ENCODE data around the gene NFE2L3.

The NFE2L3 gene

DNA sequence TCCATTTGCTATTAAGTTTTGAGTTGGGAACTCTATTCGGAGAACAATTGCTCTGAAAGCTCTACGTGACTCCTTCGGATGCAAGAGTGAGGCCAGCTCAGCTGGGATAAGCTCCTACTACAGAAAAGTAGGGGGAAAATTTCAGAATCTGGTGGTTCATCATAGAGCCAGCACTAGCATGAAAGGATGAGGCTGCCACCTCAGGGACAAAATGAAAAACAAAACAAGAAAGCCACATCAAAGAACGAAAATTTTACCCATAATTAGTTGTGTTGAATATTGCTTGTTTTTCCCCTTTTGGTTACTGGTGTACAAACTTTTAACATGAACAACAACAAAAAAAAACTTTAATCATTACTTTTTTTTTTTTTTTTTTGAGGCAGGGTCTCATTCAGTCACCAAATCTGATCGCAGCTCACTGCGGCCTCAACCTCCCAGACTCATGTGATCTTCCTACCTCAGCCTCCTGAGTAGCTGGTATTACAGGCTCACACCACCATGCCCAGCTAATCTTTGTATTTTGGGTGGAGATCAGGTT lies 39.7 kb upstream of the NFE2L3 start:
- Histone ChIP-seq H4K20me1 (ENCODE audit: insufficient read depth, low read length) (no peaks in the 10 kb centered on the region), H2AFZ (ENCODE audit: low read depth, low read length) (no peak overlapping the region), H3K4me3 (ENCODE audit: low read length) (no peak overlapping the region), H3K79me2 (ENCODE audit: low read length) (no peaks in the 10 kb centered on the region), H3K9ac (ENCODE audit: low read length) (no peak overlapping the region), H3K4me1 (ENCODE audit: low read length) (peaks cover 15% of the 10 kb centered on the region), H3K9me3 (ENCODE audit: insufficient read depth, low read length) (no peaks in the 10 kb centered on the region), H3K27me3 (ENCODE audit: low read depth, low read length) (no peaks in the 10 kb centered on the region), H3K36me3 (replicated peaks; ENCODE audit: low read depth, low read length) (no peaks in the 10 kb centered on the region), H3K27ac (ENCODE audit: low read length) (no peak overlapping the region), H3K4me2 (ENCODE audit: low read length) (no peak overlapping the region)
- no peak for TF ChIP-seq EZH2phosphoT487 (IDR thresholded peaks at IDR 0.05; ENCODE audit: low read depth)

DNA sequence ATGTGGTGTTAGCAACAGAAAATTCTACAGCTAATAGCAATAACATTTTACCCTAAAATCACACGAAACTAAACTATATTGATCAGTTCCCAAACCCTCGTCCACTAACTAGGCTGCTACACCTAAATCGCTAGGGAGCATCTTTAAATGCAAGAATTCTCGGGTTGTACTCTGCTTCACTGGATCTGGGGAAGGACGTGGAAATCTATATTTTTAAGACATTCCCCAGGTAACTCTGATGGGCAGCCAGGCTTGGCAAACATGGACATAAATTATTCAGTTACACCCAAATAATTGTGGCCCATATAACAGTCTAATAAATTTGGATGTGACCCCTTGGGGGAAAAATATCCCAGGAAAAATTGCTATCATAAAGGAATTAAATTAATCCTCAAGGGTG lies 36.3 kb upstream of the NFE2L3 start:
- peaks cover 20% of the 10 kb centered on the region for H3K4me1 ChIP-seq (ENCODE audit: low read length)
- TF ChIP-seq, protein P1, sequence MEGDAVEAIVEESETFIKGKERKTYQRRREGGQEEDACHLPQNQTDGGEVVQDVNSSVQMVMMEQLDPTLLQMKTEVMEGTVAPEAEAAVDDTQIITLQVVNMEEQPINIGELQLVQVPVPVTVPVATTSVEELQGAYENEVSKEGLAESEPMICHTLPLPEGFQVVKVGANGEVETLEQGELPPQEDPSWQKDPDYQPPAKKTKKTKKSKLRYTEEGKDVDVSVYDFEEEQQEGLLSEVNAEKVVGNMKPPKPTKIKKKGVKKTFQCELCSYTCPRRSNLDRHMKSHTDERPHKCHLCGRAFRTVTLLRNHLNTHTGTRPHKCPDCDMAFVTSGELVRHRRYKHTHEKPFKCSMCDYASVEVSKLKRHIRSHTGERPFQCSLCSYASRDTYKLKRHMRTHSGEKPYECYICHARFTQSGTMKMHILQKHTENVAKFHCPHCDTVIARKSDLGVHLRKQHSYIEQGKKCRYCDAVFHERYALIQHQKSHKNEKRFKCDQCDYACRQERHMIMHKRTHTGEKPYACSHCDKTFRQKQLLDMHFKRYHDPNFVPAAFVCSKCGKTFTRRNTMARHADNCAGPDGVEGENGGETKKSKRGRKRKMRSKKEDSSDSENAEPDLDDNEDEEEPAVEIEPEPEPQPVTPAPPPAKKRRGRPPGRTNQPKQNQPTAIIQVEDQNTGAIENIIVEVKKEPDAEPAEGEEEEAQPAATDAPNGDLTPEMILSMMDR (IDR thresholded peaks at IDR 0.05; ENCODE audit: low read depth, low read length) = no peak
- TF ChIP-seq EZH2phosphoT487 (IDR thresholded peaks at IDR 0.05; ENCODE audit: low read depth) = no peak
- H4K20me1 ChIP-seq (ENCODE audit: insufficient read depth, low read length) = no peaks in the 10 kb centered on the region
- no peaks in the 10 kb centered on the region for H3K27me3 ChIP-seq (ENCODE audit: low read depth, low read length)
- H3K27ac ChIP-seq (ENCODE audit: low read length) = no peak overlapping the region
- H3K4me2 ChIP-seq (ENCODE audit: low read length) = no peak overlapping the region
- H2AFZ ChIP-seq (ENCODE audit: low read depth, low read length) = no peak overlapping the region
- no peak overlapping the region for H3K4me3 ChIP-seq (ENCODE audit: low read length)
- H3K9ac ChIP-seq (ENCODE audit: low read length) = no peak overlapping the region
- H3K79me2 ChIP-seq (ENCODE audit: low read length) = no peaks in the 10 kb centered on the region
- H3K36me3 ChIP-seq (replicated peaks; ENCODE audit: low read depth, low read length) = no peaks in the 10 kb centered on the region
- no peaks in the 10 kb centered on the region for H3K9me3 ChIP-seq (ENCODE audit: insufficient read depth, low read length)

DNA sequence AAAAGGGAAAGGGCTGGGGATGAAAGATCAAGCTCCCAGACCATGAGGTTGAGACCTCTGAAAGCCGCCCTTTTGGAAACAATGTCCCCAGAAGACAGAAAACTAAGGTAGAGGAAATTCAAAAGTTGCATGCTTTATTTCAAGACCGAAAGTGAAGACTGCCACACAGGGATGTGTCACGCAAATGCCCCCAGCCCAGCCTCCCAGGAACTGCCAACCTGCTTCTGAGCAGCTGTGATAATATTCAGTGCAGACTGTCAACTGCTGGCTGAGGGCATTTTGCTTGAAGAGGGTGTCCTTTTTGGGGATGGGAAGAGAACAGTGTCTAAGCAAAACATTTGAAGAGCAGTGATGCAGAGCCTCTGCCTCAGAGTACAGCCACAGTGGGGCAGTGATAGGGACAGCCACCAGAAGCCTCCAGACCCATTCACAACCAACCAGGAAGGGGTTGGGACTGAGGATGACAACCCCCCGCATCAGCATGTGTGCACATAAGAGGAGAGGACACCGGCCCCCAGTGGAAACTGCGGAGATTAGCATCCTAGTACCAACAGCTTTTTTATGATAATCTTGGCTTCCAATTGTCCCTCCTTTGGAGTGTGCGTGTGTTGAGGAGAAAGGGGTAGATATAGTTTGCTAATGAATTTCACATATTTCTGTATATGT lies 34.7 kb upstream of the NFE2L3 start:
- Histone ChIP-seq H4K20me1 (ENCODE audit: insufficient read depth, low read length) (no peaks in the 10 kb centered on the region), H3K27me3 (ENCODE audit: low read depth, low read length) (no peaks in the 10 kb centered on the region), H3K4me3 (ENCODE audit: low read length) (peak overlapping the region; percentile 48), H3K9me3 (ENCODE audit: insufficient read depth, low read length) (no peaks in the 10 kb centered on the region), H3K4me2 (ENCODE audit: low read length) (peak overlapping the region; percentile 68), H3K4me1 (ENCODE audit: low read length) (peaks cover 20% of the 10 kb centered on the region), H3K36me3 (replicated peaks; ENCODE audit: low read depth, low read length) (no peaks in the 10 kb centered on the region), H2AFZ (ENCODE audit: low read depth, low read length) (no peak overlapping the region), H3K27ac (ENCODE audit: low read length) (no peak overlapping the region), H3K9ac (ENCODE audit: low read length) (no peak overlapping the region; the same call in 1 of the 2 replicates), H3K79me2 (ENCODE audit: low read length) (no peaks in the 10 kb centered on the region)
- TF ChIP-seq, protein P1 (IDR thresholded peaks at IDR 0.05; ENCODE audit: low read depth, low read length) = peak; percentile 26; the same call in 1 of the 2 replicates
- TF ChIP-seq EZH2phosphoT487 (IDR thresholded peaks at IDR 0.05; ENCODE audit: low read depth) = no peak

DNA sequence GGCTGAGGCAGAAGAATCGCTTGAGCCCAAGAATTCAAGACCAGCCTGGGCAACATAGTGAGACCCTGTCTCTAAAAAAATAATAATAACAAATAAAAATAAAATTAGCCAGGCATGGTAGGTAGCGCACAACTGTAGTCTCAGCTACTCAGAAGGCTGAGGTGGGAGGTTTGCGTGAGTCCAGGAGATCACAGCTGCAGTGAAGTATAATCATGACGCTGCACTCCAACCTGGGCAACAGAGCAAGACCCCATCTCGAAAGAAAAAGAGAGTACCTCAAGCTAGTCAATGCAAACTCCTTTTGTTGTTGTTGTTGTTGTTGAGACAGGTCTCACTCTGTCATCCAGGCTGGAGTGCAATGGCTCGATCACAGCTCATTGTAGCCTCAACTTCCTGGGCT lies 34.0 kb upstream of the NFE2L3 start:
- Histone ChIP-seq H3K27ac (ENCODE audit: low read length) (no peak overlapping the region), H3K9me3 (ENCODE audit: insufficient read depth, low read length) (no peaks in the 10 kb centered on the region), H3K79me2 (ENCODE audit: low read length) (no peaks in the 10 kb centered on the region), H3K4me3 (ENCODE audit: low read length) (no peak overlapping the region), H3K9ac (ENCODE audit: low read length) (no peak overlapping the region), H2AFZ (ENCODE audit: low read depth, low read length) (no peak overlapping the region), H4K20me1 (ENCODE audit: insufficient read depth, low read length) (no peaks in the 10 kb centered on the region), H3K36me3 (replicated peaks; ENCODE audit: low read depth, low read length) (no peaks in the 10 kb centered on the region), H3K4me1 (ENCODE audit: low read length) (peaks cover 27% of the 10 kb centered on the region), H3K27me3 (ENCODE audit: low read depth, low read length) (no peaks in the 10 kb centered on the region), H3K4me2 (ENCODE audit: low read length) (no peak overlapping the region; the same call in 1 of the 2 replicates)
- TF ChIP-seq EZH2phosphoT487 (IDR thresholded peaks at IDR 0.05; ENCODE audit: low read depth) = no peak
- TF ChIP-seq, protein P1 (IDR thresholded peaks at IDR 0.05; ENCODE audit: low read depth, low read length) = no peak

All from OCI-LY3 (cell line).